ENCODE results near the gene DPP9. TPM values are rescaled to one million over a fixed set of nuclear protein-coding genes. Genes with fewer than 3 reads are reported as not detected.

The DPP9 gene
- total RNA-seq, 1 experiment from 2014 or later, result 129 TPM

DNA sequence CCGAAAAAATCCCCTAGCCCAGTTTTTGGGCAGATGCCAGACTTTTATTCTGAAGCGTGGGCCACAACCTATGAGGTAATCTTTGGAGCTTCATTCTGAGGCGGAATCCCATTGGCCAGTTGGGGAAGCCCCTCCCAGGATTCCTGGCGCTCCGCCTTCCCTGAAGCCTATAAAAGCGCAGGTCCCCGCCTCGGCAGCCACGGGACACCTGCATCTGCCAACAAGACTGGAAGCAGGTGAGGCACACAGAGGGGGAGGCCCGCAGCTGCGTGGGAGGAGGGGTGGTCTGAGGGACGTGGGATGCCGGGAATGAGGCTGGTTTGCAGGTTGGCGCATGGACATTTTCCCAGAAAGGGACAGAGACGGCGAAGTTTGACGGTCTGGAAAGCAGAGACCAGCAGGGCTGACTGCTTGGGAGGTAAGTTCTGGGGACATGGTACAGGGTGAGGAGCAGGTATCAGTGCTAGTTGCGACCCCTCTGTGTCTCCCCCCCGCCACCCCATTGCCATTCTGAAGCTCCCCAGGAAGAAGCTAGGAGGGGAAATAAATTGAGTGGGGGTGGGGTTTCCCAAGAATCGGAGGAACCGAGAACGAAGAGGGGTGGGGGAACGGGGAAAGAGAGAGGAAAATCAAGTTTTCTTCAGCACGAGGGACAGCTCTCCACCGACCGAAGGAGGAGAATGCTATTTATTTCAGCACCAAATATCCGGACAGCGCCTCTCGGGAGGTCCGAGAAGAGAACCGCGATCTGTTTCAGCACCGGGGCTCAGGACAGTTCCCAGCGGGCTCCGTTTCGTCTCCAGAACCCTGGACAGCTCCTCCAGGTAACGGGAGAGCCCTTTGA, 45.5 kb upstream of the DPP9 start:
- ATAC-seq, result peak; percentile 64
- POLR2A ChIA-PET (ENCODE audit: unreplicated experiment), result no interaction called here

GRCh38 chr19:4764393-4764660, 40.7 kb upstream of the DPP9 start:
- BruUV-seq (replicated peaks), result no TSS peak
- H3K36me3 ChIP-seq (ENCODE audit: low read depth, low read length), result no peaks in the 10 kb centered on the region
- no peak overlapping the region for H3K4me2 ChIP-seq (ENCODE audit: low read length)
- H3K27me3 ChIP-seq (ENCODE audit: low read length), result peaks cover 6% of the 10 kb centered on the region; the same call in 1 of the 2 replicates
- intact Hi-C loops (cut with micrococcal nuclease), result no loop called here
- no peak overlapping the region for H3K4me3 ChIP-seq (ENCODE audit: low read length)
- no peak for DNase-seq
- no peak overlapping the region for H2AFZ ChIP-seq (ENCODE audit: low read length)
- H3K27ac ChIP-seq (ENCODE audit: low read length), result no peak overlapping the region
- H3K79me2 ChIP-seq (ENCODE audit: low read length), result no peaks in the 10 kb centered on the region
- ChIA-PET CTCF (interaction anchor here (0.5 kb wide), 1 partner anchor 20 kb away, joined by 3 read pairs; no protein-coding TSS in a partner anchor), POLR2A (ENCODE audit: unreplicated experiment) (no interaction called here)
- peaks cover 6% of the 10 kb centered on the region for H3K4me1 ChIP-seq (ENCODE audit: insufficient read depth, low read length)
- no peak for TF ChIP-seq CTCF (conservative IDR thresholded peaks at IDR 0.05; ENCODE audit: low read depth, low read length)
- no peak for TF ChIP-seq EZH2 (IDR thresholded peaks at IDR 0.05; ENCODE audit: low read length, unreplicated experiment)
- TF ChIP-seq EZH2phosphoT487 (IDR thresholded peaks at IDR 0.05; ENCODE audit: borderline replicate concordance, low read length), result no peak
- peaks cover 4% of the 10 kb centered on the region for H3F3A ChIP-seq (ENCODE audit: low read length, unreplicated experiment)
- H4K20me1 ChIP-seq (ENCODE audit: low read length), result no peaks in the 10 kb centered on the region
- no peaks in the 10 kb centered on the region for H3K9me3 ChIP-seq (ENCODE audit: low read length)
- ATAC-seq, result no peak
- H3K9ac ChIP-seq (ENCODE audit: low read length), result no peak overlapping the region
- no peaks in the 10 kb centered on the region for H3K9me2 ChIP-seq (replicated peaks; ENCODE audit: low read length)

More for the DNA sequence above, 45.5 kb upstream of the DPP9 start:
- Histone ChIP-seq H3K9ac (ENCODE audit: low read length) (no peak overlapping the region), H3F3A (ENCODE audit: low read length, unreplicated experiment) (peaks cover 5% of the 10 kb centered on the region), H3K27ac (ENCODE audit: low read length) (no peak overlapping the region), H3K27me3 (ENCODE audit: low read length) (no peaks in the 10 kb centered on the region), H3K4me2 (ENCODE audit: low read length) (no peak overlapping the region), H3K36me3 (ENCODE audit: low read depth, low read length) (no peaks in the 10 kb centered on the region), H3K4me3 (ENCODE audit: low read length) (no peak overlapping the region), H4K20me1 (ENCODE audit: low read length) (no peaks in the 10 kb centered on the region), H2AFZ (ENCODE audit: low read length) (no peak overlapping the region), H3K9me2 (replicated peaks; ENCODE audit: low read length) (no peaks in the 10 kb centered on the region), H3K79me2 (ENCODE audit: low read length) (no peaks in the 10 kb centered on the region), H3K4me1 (ENCODE audit: insufficient read depth, low read length) (no peaks in the 10 kb centered on the region), H3K9me3 (ENCODE audit: low read length) (no peaks in the 10 kb centered on the region)
- no TSS peak for BruUV-seq (replicated peaks)
- TF ChIP-seq EZH2phosphoT487 (IDR thresholded peaks at IDR 0.05; ENCODE audit: borderline replicate concordance, low read length) (no peak), EZH2 (IDR thresholded peaks at IDR 0.05; ENCODE audit: low read length, unreplicated experiment) (no peak), CTCF (conservative IDR thresholded peaks at IDR 0.05; ENCODE audit: low read depth, low read length) (no peak)
- CTCF ChIA-PET, result interaction anchor here (0.5 kb wide), 1 partner anchor 89 kb away, joined by 3 read pairs; no protein-coding TSS in a partner anchor
- intact Hi-C loops (cut with micrococcal nuclease), result no loop called here
- peak; percentile 97 for DNase-seq

- no peak overlapping the region for H2AFZ ChIP-seq (ENCODE audit: low read length)
- H3K4me1 ChIP-seq (ENCODE audit: insufficient read depth, low read length), result peaks cover 6% of the 10 kb centered on the region
- H4K20me1 ChIP-seq (ENCODE audit: low read length), result no peaks in the 10 kb centered on the region
- no TSS peak for BruUV-seq (replicated peaks)
- no peaks in the 10 kb centered on the region for H3F3A ChIP-seq (ENCODE audit: low read length, unreplicated experiment)
- H3K4me3 ChIP-seq (ENCODE audit: low read length), result no peak overlapping the region
- no peak overlapping the region for H3K27ac ChIP-seq (ENCODE audit: low read length)
- no peak for TF ChIP-seq EZH2phosphoT487 (IDR thresholded peaks at IDR 0.05; ENCODE audit: borderline replicate concordance, low read length)
- no peak for TF ChIP-seq CTCF (conservative IDR thresholded peaks at IDR 0.05; ENCODE audit: low read depth, low read length)
- no peak for TF ChIP-seq EZH2 (IDR thresholded peaks at IDR 0.05; ENCODE audit: low read length, unreplicated experiment)
- POLR2A ChIA-PET (ENCODE audit: unreplicated experiment), result no interaction called here
- ATAC-seq (no peak), DNase-seq (no peak)
- H3K36me3 ChIP-seq (ENCODE audit: low read depth, low read length), result no peaks in the 10 kb centered on the region
- no peaks in the 10 kb centered on the region for H3K9me3 ChIP-seq (ENCODE audit: low read length)
- no peak overlapping the region for H3K4me2 ChIP-seq (ENCODE audit: low read length)
- intact Hi-C loops (cut with micrococcal nuclease), result no loop called here
- CTCF ChIA-PET, result no interaction called here
- no peak overlapping the region for H3K9ac ChIP-seq (ENCODE audit: low read length)
- peaks cover 6% of the 10 kb centered on the region; the same call in 1 of the 2 replicates for H3K27me3 ChIP-seq (ENCODE audit: low read length)
- H3K9me2 ChIP-seq (replicated peaks; ENCODE audit: low read length), result no peaks in the 10 kb centered on the region
- H3K79me2 ChIP-seq (ENCODE audit: low read length), result no peaks in the 10 kb centered on the region
These were observed 39.4 kb upstream of the DPP9 start for GRCh38 chr19:4763021-4763420.
